HepG2 (cell line): ENCODE measurements around the gene BTN1A1. TPM values are rescaled to one million over a fixed set of nuclear protein-coding genes. Genes with fewer than 3 reads are reported as not detected.
A peak's percentile ranks its signal among the peaks of the same experiment; 100 is the strongest.

Experiments
- ATAC-seq: fragments of 200-7000 bp; cut with Tn5 transposase; 3 replicates; pipeline ENCODE4 v1.9.1; 2020; ENCODE audit warnings: mild to moderate bottlenecking, moderate library complexity
- BruUV-seq: library from RNA; stranded (reverse); fragments of 400-500 nt; replicated peaks from 2 replicates; lab custom pipeline; 2021; lab: Mats Ljungman, UMichigan
- CTCF ChIA-PET: fragments of 300-600 bp; formaldehyde crosslinking; extraction: SDS; loops from one replicate; lab custom pipeline; 2021; ENCODE audit warnings: low total read pairs, inconsistent platforms, low intra/inter-chr PET ratio; lab: Yijun Ruan, JAX
- POLR2A ChIA-PET: fragments of 350-600 bp; sonication (Branson Sonifier 250); formaldehyde crosslinking; loops from one replicate; lab custom pipeline; 2020; ENCODE audit warnings: antibody characterized with exemption, inconsistent platforms; lab: Yijun Ruan, JAX
- DNase-seq: peaks from one replicate; pipeline ENCODE4 v3.0.0-alpha.2; 2015; ENCODE audit warnings: low spot score
- FAIRE-seq: peaks from 3 replicates; lab custom pipeline; 2011; peaks lifted over from hg19 to GRCh38; lab: Jason Lieb, UNC
- H2AFZ ChIP-seq: one replicate; pipeline ENCODE4 v1.6.1; 2011; ENCODE audit warnings: low read length, inconsistent platforms
- H3K27ac ChIP-seq: fragments of 300-600 bp; 3 replicates; pipeline ENCODE4 v1.8.0; 2011; ENCODE audit warnings: mixed run types, mild to moderate bottlenecking, mixed read lengths, low read length, inconsistent platforms; ENCODE audit not compliant: insufficient read depth; ENCODE audit errors: extremely low read length
- H3K27me3 ChIP-seq, 2 experiments: fragments of 200-600 bp in 1 of 2; 2 replicates in 1 of 2; 3 replicates in 1 of 2; pipeline versions ENCODE4 v1.6.0 to v1.8.0; 2011; ENCODE audit warnings: low read length in 2 of 2, mild to moderate bottlenecking in 2 of 2, moderate library complexity in 2 of 2, inconsistent platforms in 1 of 2; ENCODE audit not compliant: insufficient read depth in 2 of 2, control insufficient read depth in 1 of 2
- H3K36me3 ChIP-seq, 2 experiments: fragments of 200-600 bp in 1 of 2; replicated peaks in 1 of 2; 2 replicates in 1 of 2; 3 replicates in 1 of 2; pipeline versions ENCODE4 v1.5.1 to v1.8.0; 2011; ENCODE audit warnings: low read length in 2 of 2, inconsistent platforms in 1 of 2; ENCODE audit not compliant: insufficient read depth in 2 of 2, control insufficient read depth in 1 of 2
- H3K4me1 ChIP-seq: 2 replicates; pipeline ENCODE4 v1.5.1; 2012; ENCODE audit warnings: low read length, inconsistent platforms; ENCODE audit not compliant: insufficient read depth
- H3K4me2 ChIP-seq: 2 replicates; pipeline ENCODE4 v1.6.0; 2011; ENCODE audit warnings: low read depth, low read length, inconsistent platforms
- H3K4me3 ChIP-seq, 3 experiments: fragments of 200-600 bp in 1 of 3; sonication (generic), shearing (Covaris generic) in 1 of 3; replicated peaks in 1 of 3; 2 replicates each; pipeline ENCODE4 v1.5.1; 2011 to 2016; ENCODE audit warnings: low read length in 3 of 3, inconsistent platforms in 2 of 3, low read depth in 2 of 3, mild to moderate bottlenecking in 2 of 3, control low read depth in 1 of 3, mixed read lengths in 1 of 3; ENCODE audit not compliant: insufficient read depth in 1 of 3
- H3K79me2 ChIP-seq: one replicate; pipeline ENCODE4 v1.6.1; 2011; ENCODE audit warnings: low read length, inconsistent platforms; ENCODE audit not compliant: insufficient read depth
- H3K9ac ChIP-seq: 2 replicates; pipeline ENCODE4 v1.6.0; 2011; ENCODE audit warnings: mild to moderate bottlenecking, low read depth, low read length, inconsistent platforms; ENCODE audit not compliant: insufficient read depth
- H3K9me3 ChIP-seq: 2 replicates; pipeline ENCODE4 v1.5.1; 2012; ENCODE audit warnings: mild to moderate bottlenecking, low read length
- H4K20me1 ChIP-seq: 2 replicates; pipeline ENCODE4 v1.6.0; 2011; ENCODE audit warnings: inconsistent platforms, mild to moderate bottlenecking, low read length, moderate library complexity; ENCODE audit not compliant: insufficient read depth
- GMEB1 ChIP-seq: sonication (generic); formaldehyde crosslinking; IDR thresholded peaks from 2 replicates; pipeline ENCODE4 v1.5.1; 2020; ENCODE audit warnings: missing genetic modification reagents, mild to moderate bottlenecking, borderline replicate concordance
- MTA3 ChIP-seq: sonication (generic); formaldehyde crosslinking; IDR thresholded peaks from 2 replicates; pipeline ENCODE4 v1.4.0; 2020; ENCODE audit warnings: missing genetic modification reagents
- NFE2L2 ChIP-seq: fragments of 150-350 bp; IDR thresholded peaks from 2 replicates; pipeline ENCODE4 v1.6.1; 2014; ENCODE audit warnings: low read length
- SMAD3 ChIP-seq: sonication (generic); formaldehyde crosslinking; IDR thresholded peaks from 2 replicates; pipeline ENCODE4 v1.4.0; 2020; ENCODE audit warnings: missing genetic modification reagents
- TFDP2 ChIP-seq: sonication (generic); formaldehyde crosslinking; IDR thresholded peaks from 2 replicates; pipeline ENCODE4 v1.4.0; 2020; ENCODE audit warnings: missing genetic modification reagents
- THAP8 ChIP-seq: sonication (generic); formaldehyde crosslinking; IDR thresholded peaks from 2 replicates; pipeline ENCODE4 v1.5.1; 2020; ENCODE audit warnings: missing genetic modification reagents, mild to moderate bottlenecking, borderline replicate concordance
- ZBTB42 ChIP-seq: sonication (generic); formaldehyde crosslinking; IDR thresholded peaks from 2 replicates; pipeline ENCODE4 v1.5.0; 2020; ENCODE audit warnings: mild to moderate bottlenecking, missing genetic modification reagents
- WGBS: methylation state at CpG from one replicate; pipeline ENCODE4 v1.1.6; 2017; ENCODE audit warnings: low lambda C conversion rate; 5-methylcytosine and 5-hydroxymethylcytosine counted together
- in situ Hi-C: cut with HindIII; loops from 2 replicates; pipeline ENCODE4 v1.10.0; 2017; ENCODE audit warnings: low pct_unique_long_range_greater_than_20kb; ENCODE audit not compliant: extremely low pct_ligation_motif_present
- intact Hi-C: fragments of 100-400 bp; cut with micrococcal nuclease; formaldehyde crosslinking; loops from one replicate; pipeline ENCODE4 v1.10.0; 2022; ENCODE audit not compliant: unreplicated experiment
- polyA plus RNA-seq, 8 experiments: library from polyadenylated mRNA; depleted of rRNA in 3 of 8; stranded (reverse) in 7 of 8; unstranded in 1 of 8; fragments of >200 nt; fragmentation: Illumina TruSeq in 4 of 8; extraction: Trizol in 4 of 8; gene quantifications; 2 replicates each; pipeline versions ENCODE4 v1.2.1 to v1.2.3, GENCODE V29; 2011 to 2016; ENCODE audit warnings: low read depth in 4 of 8, missing spikeins in 1 of 8, mixed read lengths in 1 of 8; ENCODE audit not compliant: insufficient read depth in 1 of 8
- total RNA-seq, 5 experiments: library from RNA; depleted of rRNA; stranded (reverse); fragments of >200 nt; fragmentation: Illumina TruSeq; extraction: Trizol; gene quantifications; 2 replicates each; pipeline ENCODE4 v1.2.3, GENCODE V29; 2016; ENCODE audit warnings: low read depth in 1 of 5
- TF ChIP-seq, protein P1 (sequence below): sonication (generic); formaldehyde crosslinking; IDR thresholded peaks from 2 replicates; pipeline ENCODE4 v1.4.0; 2020; ENCODE audit warnings: mild to moderate bottlenecking, missing genetic modification reagents, borderline replicate concordance

Gene BTN1A1
- total and polyA plus RNA-seq, 2 of the 13 experiments (the other 11 are each of a cell fraction or from before 2014, with no cell fraction given), result 0.04 TPM; not detected in 1

DNA sequence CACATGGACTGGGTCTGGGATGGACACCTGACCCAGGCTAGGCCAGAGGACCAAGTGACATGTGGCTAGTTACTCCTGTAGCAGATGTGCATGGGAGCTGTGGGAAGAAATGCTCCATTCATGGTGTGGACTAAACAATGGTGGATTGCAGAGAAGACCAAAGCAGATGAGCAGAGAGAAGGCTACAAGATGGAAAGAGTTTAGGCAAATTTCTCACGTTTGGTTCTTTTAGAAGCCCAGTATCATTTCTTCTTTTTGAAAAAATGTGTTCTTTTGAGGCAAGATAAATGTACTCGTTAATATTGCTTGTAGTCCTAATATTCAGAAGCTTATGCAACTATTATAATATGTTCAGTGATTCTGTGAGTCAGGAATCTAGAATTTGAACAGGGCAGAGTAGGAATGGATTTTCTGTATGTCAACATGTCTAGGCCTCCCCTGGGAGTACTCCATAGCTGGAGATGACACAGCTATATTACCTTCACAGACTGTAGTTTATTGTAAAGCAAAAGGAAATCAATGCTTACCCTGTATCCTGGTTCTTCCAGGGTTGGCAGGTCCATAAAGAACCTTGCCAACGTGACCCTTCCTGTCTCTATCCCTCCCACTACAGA is 44.6 kb upstream of the BTN1A1 start:
- Histone ChIP-seq H3K4me2 (no peak overlapping the region), H3K4me3 (no peak overlapping the region), H3K4me1 (peaks cover 27% of the 10 kb centered on the region), H3K9me3 (no peaks in the 10 kb centered on the region), H3K27ac (no peak overlapping the region), H3K79me2 (peaks cover 20% of the 10 kb centered on the region), H3K36me3 (peaks cover 1 to 8% of the 10 kb centered on the region in 2 experiments; a peak in 3 of 5 replicates), H2AFZ (no peak overlapping the region), H4K20me1 (no peaks in the 10 kb centered on the region), H3K27me3 (no peaks in the 10 kb centered on the region; a peak in 1 of 5 replicates), H3K9ac (no peak overlapping the region)
- no peak for ATAC-seq
- intact Hi-C loops, result loop anchor here (5.0 kb wide), 2 partner anchors 53 to 67 kb away; partner anchors contain the start of gene BTN3A1
- no peak for FAIRE-seq
- 65% methylated on average over 3 of the region's 3 CpGs for WGBS
- BruUV-seq, result no TSS peak
- CTCF ChIA-PET, result no interaction called here
- in situ Hi-C loops, result no loop called here
- POLR2A ChIA-PET, result no interaction called here
- no peak for TF ChIP-seq ZBTB42 (CRISPR knock-in tag)
- TF ChIP-seq MTA3, result no peak
- no peak for TF ChIP-seq THAP8 (CRISPR knock-in tag)
- peak; percentile 38; the same call in 1 of the 2 replicates for TF ChIP-seq NFE2L2
- no peak for DNase-seq

- 18% methylated on average over 9 of the region's 9 CpGs for WGBS
- H3K4me2 ChIP-seq, result peak overlapping the region; percentile 81
- in situ Hi-C loops (no loop called here), intact Hi-C loops (loop anchor here (1.0 to 5.0 kb wide), 3 partner anchors 18 to 65 kb away; partner anchors contain the start of gene BTN3A1)
- ChIA-PET CTCF (no interaction called here), POLR2A (interaction anchor here (1.6 kb wide), 1 partner anchor 17 kb away, joined by 5 read pairs; no protein-coding TSS in a partner anchor)
- H3K9me3 ChIP-seq, result no peaks in the 10 kb centered on the region
- no peaks in the 10 kb centered on the region for H4K20me1 ChIP-seq
- H3K4me3 ChIP-seq, result peak overlapping the region; percentile 87 to 93 (median 88)
- H3K4me1 ChIP-seq, result peaks cover 37% of the 10 kb centered on the region
- FAIRE-seq, result no peak
- peak overlapping the region; percentile 95 for H2AFZ ChIP-seq
- H3K27me3 ChIP-seq, result no peaks in the 10 kb centered on the region; a peak in 1 of 5 replicates
- no peak for DNase-seq
- peaks cover 20% of the 10 kb centered on the region for H3K79me2 ChIP-seq
- peaks cover 5 to 14% of the 10 kb centered on the region in 2 experiments; a peak in 4 of 5 replicates for H3K36me3 ChIP-seq
- ATAC-seq, result peak; percentile 70
- no TSS peak for BruUV-seq
- H3K9ac ChIP-seq, result peak overlapping the region; percentile 89
- peak overlapping the region; percentile 69 for H3K27ac ChIP-seq
- TF ChIP-seq SMAD3 (CRISPR knock-in tag) (0 out of 2 replicates have a peak, but pooled peaks have one; percentile 37), TFDP2 (CRISPR knock-in tag) (no peak), GMEB1 (CRISPR knock-in tag) (peak; percentile 40; the same call in 1 of the 2 replicates)
- TF ChIP-seq, protein P1, sequence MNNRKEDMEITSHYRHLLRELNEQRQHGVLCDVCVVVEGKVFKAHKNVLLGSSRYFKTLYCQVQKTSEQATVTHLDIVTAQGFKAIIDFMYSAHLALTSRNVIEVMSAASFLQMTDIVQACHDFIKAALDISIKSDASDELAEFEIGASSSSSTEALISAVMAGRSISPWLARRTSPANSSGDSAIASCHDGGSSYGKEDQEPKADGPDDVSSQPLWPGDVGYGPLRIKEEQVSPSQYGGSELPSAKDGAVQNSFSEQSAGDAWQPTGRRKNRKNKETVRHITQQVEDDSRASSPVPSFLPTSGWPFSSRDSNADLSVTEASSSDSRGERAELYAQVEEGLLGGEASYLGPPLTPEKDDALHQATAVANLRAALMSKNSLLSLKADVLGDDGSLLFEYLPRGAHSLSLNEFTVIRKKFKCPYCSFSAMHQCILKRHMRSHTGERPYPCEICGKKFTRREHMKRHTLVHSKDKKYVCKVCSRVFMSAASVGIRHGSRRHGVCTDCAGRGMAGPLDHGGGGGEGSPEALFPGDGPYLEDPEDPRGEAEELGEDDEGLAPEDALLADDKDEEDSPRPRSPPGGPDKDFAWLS (CRISPR knock-in tag), result peak; percentile 52; the same call in 1 of the 2 replicates
These were observed 42.8 kb upstream of the BTN1A1 start for GRCh38 chr6:26457264-26457805.
